KG1 (cell line): ENCODE measurements around the gene SLC22A7.
"Not testable (repeated sequence)": the region's sequence is repeated elsewhere in the genome, so short reads cannot be mapped to it uniquely, and the experiment has no call there.

Experiments used
- DNase-seq: peaks from one replicate; lab custom pipeline; 2025; lab: John Stamatoyannopoulos, UW

The SLC22A7 gene

DNA sequence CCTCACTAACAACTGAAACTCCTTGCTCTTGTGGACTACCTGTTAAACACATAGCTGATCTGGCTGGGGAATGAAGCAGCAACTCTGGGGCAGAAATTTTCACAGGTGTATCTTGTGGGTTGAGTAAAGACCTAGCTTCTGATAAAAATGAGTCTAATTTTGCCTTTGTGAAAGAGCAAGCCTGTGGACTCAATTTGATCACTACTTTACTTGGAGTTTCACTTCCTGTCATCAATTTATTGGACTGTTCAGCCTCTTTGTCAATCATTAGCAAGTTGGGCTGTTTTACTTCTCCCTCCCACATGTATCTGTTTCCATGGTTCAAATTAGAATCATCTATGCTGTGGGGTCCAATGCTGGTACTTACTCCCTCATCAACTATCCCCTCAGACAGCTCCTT is 40.2 kb downstream of the SLC22A7 start:
- DNase-seq: no peak

DNA sequence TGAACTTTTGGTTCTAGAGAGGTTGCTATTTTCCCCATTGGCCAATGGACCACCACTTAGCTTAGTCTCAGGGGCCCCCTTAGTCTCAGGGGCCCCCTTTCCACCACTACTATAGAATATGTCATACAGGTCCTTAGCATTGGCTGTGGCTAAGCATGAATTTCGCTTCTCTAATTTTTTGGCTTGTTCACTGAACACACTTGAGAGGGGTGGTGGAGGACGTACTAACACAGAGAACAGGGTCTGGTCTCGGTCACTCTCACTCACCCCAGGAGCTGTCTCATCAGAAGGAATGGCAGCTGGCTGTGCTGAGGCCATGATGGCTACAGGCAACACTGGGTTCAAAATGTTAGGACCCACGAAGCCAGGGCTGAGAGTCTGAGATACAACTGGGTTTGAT is 41.1 kb downstream of the SLC22A7 start:
- DNase-seq: no peak

DNA sequence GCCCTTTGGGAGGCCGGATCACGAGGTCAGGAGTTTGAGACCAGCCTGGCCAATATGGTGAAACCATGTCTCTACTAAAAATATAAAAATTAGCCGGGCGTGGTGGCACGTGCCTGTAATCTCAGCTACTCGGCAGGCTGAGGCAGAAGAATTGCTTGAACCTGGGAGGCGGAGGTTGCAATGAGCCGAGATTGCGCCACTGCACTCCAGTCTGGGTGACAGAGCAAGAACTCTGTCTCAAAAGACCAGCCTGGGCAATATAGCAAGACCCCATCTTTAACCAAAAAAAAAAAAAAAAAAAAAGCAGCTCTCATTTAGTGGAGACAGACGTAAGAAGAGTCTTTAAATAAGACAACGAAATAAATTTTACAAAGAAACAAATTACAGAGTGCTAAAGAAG is 48.2 kb downstream of the SLC22A7 start:
- DNase-seq: not testable (repeated sequence)

DNA sequence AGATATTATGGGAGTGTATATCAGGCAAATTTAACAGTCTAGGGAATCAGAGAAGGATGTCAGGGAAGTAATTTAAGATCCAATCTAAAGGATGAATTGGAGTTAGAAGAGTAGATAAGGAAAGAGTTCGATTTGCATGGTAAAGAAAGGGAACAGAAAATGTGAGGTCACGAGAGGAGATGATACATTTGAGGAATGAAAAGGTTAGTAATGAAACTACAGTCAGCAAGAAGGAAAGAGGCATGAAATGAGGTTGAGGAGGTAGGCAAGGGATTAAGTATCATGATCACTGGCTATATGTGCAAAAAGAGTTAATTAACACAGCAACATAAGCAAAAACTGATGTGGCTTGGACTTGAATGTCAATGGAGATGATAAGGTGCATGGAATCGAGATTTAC is 49.0 kb downstream of the SLC22A7 start:
- DNase-seq: no peak

DNA sequence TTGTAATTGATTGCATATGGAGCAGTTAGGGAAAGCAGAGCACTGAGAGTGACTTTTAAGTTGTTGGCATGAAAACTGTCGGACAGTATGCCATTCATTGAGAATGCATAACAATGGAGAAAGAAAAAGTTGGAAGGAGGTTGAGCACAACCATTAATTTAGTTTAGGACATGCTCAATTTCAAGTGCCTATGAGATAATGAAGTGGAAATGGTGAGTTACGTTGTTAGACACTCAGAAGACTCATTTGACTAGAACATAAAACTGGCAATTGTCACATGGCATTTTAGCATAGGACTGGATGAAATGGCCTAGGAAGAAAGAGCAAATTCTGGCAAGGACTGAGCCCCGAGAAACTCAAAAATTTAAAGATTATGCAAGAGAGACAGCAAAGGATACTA is 49.4 kb downstream of the SLC22A7 start:
- DNase-seq: no peak

DNA sequence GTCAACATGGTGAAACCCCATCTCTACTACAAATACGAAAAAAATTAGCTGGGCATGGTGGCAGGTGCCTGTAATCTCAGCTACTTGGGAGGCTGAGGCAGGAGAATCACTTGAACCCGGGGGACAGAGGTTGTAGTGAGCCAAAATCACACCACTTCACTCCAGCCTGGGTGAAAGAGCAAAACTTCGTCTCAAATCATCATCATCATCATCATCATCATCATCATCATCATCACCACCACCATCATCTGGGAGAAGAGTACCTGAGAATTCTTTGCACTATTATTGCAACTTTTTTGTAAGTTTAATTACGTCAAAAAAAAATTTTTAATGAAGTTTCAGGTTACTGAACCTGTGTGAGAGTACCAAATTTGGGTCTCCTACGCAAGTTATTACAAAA is 53.9 kb downstream of the SLC22A7 start:
- not testable (repeated sequence) for DNase-seq
